RPMI7951 (cell line): ENCODE results near the gene ELOVL6. TPM values are rescaled to one million over a fixed set of nuclear protein-coding genes. Genes with fewer than 3 reads are reported as not detected.
A peak's percentile ranks its signal among the peaks of the same experiment; 100 is the strongest.
"Not testable (repeated sequence)": the region's sequence is repeated elsewhere in the genome, so short reads cannot be mapped to it uniquely, and the experiment has no call there.

Experiments
- DNase-seq: peaks from one replicate; pipeline ENCODE4 v3.0.0-alpha.2; 2012; ENCODE audit warnings: low read depth
- total RNA-seq: library from RNA; depleted of rRNA; stranded (reverse); fragments of >200 nt; shearing (Covaris generic); gene quantifications from 2 replicates; pipeline ENCODE4 v1.2.3, GENCODE V29; 2014

The ELOVL6 gene
- total RNA-seq, 1 experiment from 2014 or later, result 8.7 TPM

DNA sequence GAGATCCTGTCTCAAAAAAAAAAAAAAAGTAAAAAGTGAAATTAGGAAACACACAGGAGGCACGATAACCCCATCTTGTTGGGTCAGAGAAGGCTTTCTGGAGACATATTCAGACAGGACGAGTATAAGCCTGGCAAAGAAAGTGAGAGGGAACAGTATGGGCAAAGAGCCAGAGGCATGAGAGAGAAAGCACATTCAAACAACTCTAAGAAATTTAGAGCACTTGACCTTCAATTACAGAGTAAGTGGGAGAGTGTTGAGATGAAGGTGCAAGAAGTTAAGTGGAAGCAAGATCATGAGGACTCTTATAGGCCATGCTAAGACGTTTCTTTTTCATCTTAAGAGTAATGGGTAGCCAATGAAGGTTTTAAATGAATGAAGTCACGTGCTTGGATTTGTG, 70.4 kb downstream of the ELOVL6 start:
- DNase-seq, result no peak

GRCh38 chr4:110124711-110125110, 73.7 kb downstream of the ELOVL6 start:
- no peak for DNase-seq

- DNase-seq, result no peak
Observed at GRCh38 chr4:110122201-110122600, 76.2 kb downstream of the ELOVL6 start.

GRCh38 chr4:110120506-110120905, 77.9 kb downstream of the ELOVL6 start:
- DNase-seq, result no peak

DNA sequence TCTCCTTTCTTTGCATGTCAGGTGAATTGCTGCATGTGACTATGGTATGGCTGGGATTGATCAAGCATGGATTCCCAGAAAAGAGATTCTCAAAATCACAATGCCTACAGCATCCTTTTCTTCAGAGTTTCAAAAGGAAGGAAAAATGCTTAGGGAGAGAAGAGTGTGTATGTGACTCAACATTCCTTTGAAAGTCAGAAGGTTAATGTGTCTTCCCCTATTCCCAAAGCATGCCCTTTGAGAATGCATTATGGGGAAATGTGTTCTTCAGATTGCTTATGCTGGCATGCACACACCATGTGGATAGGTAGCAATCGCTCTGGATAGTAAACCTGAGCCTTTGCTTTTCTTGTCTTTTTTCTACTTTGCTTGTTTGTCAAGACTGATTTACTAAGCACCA, 78.5 kb downstream of the ELOVL6 start:
- DNase-seq, result no peak

GRCh38 chr4:110119337-110119736, 79.1 kb downstream of the ELOVL6 start:
- DNase-seq, result no peak

DNA sequence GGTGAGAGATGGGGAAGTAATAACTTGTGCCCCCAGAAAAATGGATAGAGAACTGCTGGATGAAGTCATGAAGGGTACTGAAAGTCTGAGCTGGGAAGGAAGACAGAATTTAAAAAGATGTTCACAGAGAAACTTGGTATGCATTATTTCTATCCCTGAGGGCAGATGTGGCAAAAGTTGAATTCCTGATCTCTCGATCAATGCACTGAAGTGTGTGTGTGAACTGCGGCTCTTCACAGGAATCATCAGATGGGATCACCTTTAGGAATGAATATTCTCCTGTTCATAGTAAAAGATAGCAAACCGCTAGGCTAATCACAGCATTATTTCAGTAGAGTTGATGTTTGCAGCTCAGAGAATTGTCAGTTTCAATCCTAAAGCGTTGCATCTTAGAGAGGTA, 86.4 kb downstream of the ELOVL6 start:
- no peak for DNase-seq

GRCh38 chr4:110109455-110109854, 89.0 kb downstream of the ELOVL6 start:
- no peak for DNase-seq

DNA sequence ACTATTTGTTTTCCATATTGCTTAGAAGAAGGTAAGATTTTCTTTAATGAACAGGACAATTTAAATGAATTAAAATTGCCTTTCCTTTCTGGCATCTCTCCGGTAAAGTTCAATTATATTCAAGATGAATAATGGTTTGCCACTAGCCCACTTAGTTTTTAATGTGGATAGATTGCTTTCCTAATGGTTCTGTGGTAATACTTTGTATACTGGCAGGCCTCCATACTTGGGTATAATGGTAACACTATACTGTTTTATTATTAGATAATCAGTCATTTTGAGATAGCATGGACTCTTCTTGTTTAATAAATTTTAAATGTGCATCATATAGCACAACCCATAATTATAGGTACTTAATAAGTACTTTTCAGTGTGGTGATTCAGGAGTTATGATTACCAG, 89.5 kb downstream of the ELOVL6 start:
- DNase-seq, result no peak

- no peak for DNase-seq
Observed at GRCh38 chr4:110108422-110108821, 90.0 kb downstream of the ELOVL6 start.

DNA sequence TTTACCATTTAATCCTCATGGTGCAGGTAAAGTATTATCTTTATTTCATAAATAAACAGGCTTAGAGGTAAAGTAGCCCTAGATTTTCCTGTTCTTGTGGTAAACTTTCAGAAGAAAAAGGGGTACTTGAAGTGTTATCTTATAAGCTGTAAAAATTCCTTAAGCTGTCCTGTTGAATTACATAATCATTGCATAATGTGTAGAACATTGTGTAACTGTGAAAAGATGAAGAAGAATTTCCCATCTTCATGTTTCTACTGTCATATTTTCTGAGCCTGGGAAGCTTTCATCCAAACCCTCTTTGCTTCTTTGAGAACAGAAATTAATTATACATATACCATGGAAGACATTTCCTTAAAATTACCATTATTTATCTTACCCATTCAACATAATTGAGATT, 90.5 kb downstream of the ELOVL6 start:
- no peak for DNase-seq

GRCh38 chr4:110106931-110107296, 91.5 kb downstream of the ELOVL6 start:
- no peak for DNase-seq

- no peak for DNase-seq
Observed at GRCh38 chr4:110104661-110105060, 93.8 kb downstream of the ELOVL6 start.

- no peak for DNase-seq
Observed at GRCh38 chr4:110099638-110100037, 98.8 kb downstream of the ELOVL6 start.

GRCh38 chr4:110096405-110096804, 102.0 kb downstream of the ELOVL6 start:
- no peak for DNase-seq

GRCh38 chr4:110092646-110093045, 105.8 kb downstream of the ELOVL6 start:
- no peak for DNase-seq

- peak; percentile 21 for DNase-seq
Observed at GRCh38 chr4:110091434-110092140, 106.8 kb downstream of the ELOVL6 start.

DNA sequence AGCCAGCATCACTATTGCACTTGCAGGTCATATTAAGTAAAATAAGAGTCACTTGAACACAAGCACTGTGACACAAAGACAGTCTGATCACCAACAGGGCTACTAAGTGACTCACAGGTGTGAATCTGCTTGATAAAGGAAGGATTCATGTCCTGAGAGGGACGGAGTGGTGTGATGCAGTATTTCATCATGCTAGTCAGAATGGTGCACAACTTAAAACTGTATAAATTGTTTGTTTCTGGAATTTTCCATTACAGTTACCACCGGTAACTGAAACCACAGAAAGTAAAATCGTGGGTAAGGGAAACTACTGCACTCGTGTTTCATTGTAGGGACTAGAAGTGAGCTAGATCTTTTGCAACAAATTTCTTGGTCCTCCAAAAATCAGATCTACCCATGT, 109.7 kb downstream of the ELOVL6 start:
- DNase-seq, result peak; percentile 47

DNA sequence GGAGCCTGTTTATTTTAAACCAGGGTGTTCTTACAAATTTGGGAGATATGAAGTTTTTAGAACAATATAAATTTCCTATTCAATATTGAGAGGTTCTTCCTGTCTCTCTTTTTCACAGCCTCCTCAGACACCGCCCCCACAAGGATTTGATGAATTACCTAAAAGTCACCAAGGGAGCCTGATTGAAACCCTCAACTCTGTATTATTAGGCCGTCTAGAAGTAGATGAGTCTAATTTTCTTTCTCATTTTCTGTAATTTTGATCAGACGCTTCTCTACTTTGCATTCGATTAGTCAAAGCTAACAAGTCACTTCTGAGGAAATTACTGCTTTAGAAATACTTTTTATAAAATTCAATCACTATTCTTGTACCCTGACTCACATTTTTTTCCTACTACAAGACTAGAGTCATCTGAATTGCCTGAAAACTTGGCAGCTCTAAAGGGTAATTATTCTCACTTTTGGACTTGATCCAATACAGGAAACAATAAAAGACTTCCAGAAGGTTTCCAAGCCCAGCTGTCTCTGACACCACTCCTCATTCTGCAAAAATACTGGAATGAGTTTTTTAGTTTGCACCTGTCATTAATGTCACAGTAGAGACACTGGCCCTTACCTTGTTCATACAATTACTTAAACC, 111.2 kb downstream of the ELOVL6 start:
- DNase-seq, result peak; percentile 80

- no peak for DNase-seq
Observed at GRCh38 chr4:110085131-110085530, 113.3 kb downstream of the ELOVL6 start.

DNA sequence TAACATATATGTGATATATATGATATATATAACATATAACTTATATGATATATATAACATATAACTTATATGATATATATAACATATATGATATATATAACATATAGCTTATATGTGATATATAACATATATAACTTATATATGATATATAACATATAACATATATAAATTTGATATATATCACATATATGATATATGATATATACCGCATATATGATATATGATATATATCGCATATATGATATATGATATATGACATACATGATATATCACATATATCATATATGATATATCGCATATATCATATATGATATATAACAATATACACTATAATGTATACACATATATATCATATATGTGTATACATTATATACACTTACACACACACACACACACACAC, 114.3 kb downstream of the ELOVL6 start:
- no peak for DNase-seq

DNA sequence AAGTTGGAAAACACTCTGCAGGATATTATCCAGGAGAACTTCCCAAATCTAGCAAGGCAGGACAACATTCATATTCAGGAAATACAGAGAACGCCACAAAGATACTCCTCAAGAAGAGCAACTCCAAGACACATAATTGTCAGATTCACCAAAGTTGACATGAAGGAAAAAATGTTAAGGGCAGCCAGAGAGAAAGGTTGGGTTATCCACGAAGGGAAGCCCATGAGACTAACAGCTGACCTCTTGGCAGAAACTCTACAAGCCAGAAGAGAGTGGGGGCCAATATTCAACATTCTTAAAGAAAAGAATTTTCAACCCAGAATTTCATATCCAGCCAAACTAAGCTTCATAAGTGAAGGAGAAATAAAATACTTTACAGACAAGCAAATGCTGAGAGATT, 120.3 kb downstream of the ELOVL6 start:
- not testable (repeated sequence) for DNase-seq

GRCh38 chr4:110076828-110077227, 121.6 kb downstream of the ELOVL6 start:
- DNase-seq, result not testable (repeated sequence)

DNA sequence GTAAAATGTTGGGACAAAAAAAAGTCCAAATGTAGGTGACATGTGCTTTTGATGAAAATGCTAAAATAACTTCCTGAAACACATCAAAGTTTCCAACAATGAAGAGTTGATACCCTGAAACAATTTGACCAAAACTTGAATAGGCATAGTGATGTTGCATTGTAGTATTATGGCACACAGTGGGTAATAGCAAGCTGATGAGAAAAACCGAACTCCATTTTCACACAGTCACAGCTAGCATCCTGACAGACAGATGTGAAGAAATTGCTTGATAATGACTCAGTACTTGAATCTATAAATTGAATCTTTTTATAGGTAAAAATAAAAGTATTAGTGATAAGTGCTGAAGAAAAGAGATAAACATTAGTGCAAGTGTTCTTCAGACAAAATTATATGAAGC, 122.5 kb downstream of the ELOVL6 start:
- no peak for DNase-seq
